GM12878 (cell line): ENCODE measurements around the gene SLC39A11. TPM values are rescaled to one million over a fixed set of nuclear protein-coding genes. Genes with fewer than 3 reads are reported as not detected.

ENCODE experiments used
- ATAC-seq: fragments of 200-7000 bp; cut with Tn5 transposase; 3 replicates; pipeline ENCODE4 v1.9.1; 2020; ENCODE audit warnings: mild to moderate bottlenecking, moderate library complexity
- BruUV-seq: library from RNA; stranded (reverse); fragments of 400-500 nt; replicated peaks from 2 replicates; lab custom pipeline; 2021; lab: Mats Ljungman, UMichigan
- CTCF ChIA-PET: fragments of 300-600 bp; sonication (Branson Sonifier 250); formaldehyde crosslinking; extraction: SDS; loops from one replicate; lab custom pipeline; 2021; ENCODE audit warnings: inconsistent platforms; lab: Yijun Ruan, JAX
- POLR2A ChIA-PET: fragments of 350-600 bp; formaldehyde crosslinking; extraction: SDS; loops from one replicate; lab custom pipeline; 2021; ENCODE audit warnings: inconsistent platforms; lab: Charles Lee
- RAD21 ChIA-PET: fragments of 300-600 bp; sonication (Branson Sonifier 250); formaldehyde crosslinking; loops from one replicate; lab custom pipeline; 2023; ENCODE audit warnings: antibody characterized with exemption; ENCODE audit not compliant: unreplicated experiment; lab: Charles Lee
- SMC1A ChIA-PET: fragments of 300-600 bp; sonication (Branson Sonifier 250); formaldehyde crosslinking; loops from one replicate; lab custom pipeline; 2023; ENCODE audit not compliant: unreplicated experiment, uncharacterized antibody; lab: Charles Lee
- DNase-seq: peaks from one replicate; pipeline ENCODE4 v3.0.0-alpha.2; 2011; ENCODE audit warnings: low read depth, low spot score
- FAIRE-seq: peaks from 3 replicates; lab custom pipeline; 2011; peaks lifted over from hg19 to GRCh38; lab: Jason Lieb, UNC
- H2AFZ ChIP-seq: 2 replicates; pipeline ENCODE4 v1.6.0; 2011; ENCODE audit warnings: low read depth, low read length, control low read depth; ENCODE audit not compliant: control insufficient read depth
- H3K27ac ChIP-seq: 2 replicates; pipeline ENCODE4 v1.5.1; 2011; ENCODE audit warnings: control low read depth; ENCODE audit not compliant: control insufficient read depth, insufficient read depth
- H3K27me3 ChIP-seq, 2 experiments: replicated peaks in 1 of 2; 2 replicates each; pipeline versions ENCODE4 v1.6.0 to v1.6.1; 2011; ENCODE audit warnings: low read length in 1 of 2; ENCODE audit not compliant: control insufficient read depth in 2 of 2, insufficient read depth in 2 of 2
- H3K36me3 ChIP-seq, 2 experiments: 2 replicates each; pipeline ENCODE4 v1.5.1; 2011; ENCODE audit warnings: low read length in 1 of 2; ENCODE audit not compliant: control insufficient read depth in 2 of 2, insufficient read depth in 2 of 2
- H3K4me1 ChIP-seq: 2 replicates; pipeline ENCODE4 v1.6.1; 2011; ENCODE audit warnings: mild to moderate bottlenecking, low read length, moderate library complexity, mixed read lengths; ENCODE audit not compliant: control insufficient read depth, insufficient read depth
- H3K4me2 ChIP-seq: 2 replicates; pipeline ENCODE4 v1.6.0; 2011; ENCODE audit warnings: control low read depth; ENCODE audit not compliant: control insufficient read depth, insufficient read depth
- H3K4me3 ChIP-seq: fragments of 200-600 bp; sonication (generic); 2 replicates; pipeline ENCODE4 v1.5.1; 2016
- H3K79me2 ChIP-seq: 2 replicates; pipeline ENCODE4 v1.6.0; 2011; ENCODE audit warnings: low read length; ENCODE audit not compliant: control insufficient read depth, insufficient read depth
- H3K9ac ChIP-seq: 2 replicates; pipeline ENCODE4 v1.8.0; 2011; ENCODE audit warnings: low read length, control low read depth, mixed read lengths; ENCODE audit not compliant: control insufficient read depth, insufficient read depth
- H3K9me3 ChIP-seq: replicated peaks from 3 replicates; pipeline ENCODE4 v1.5.1; 2011; ENCODE audit warnings: mild to moderate bottlenecking, low read length; ENCODE audit not compliant: control insufficient read depth, insufficient read depth
- H4K20me1 ChIP-seq: 2 replicates; pipeline ENCODE4 v1.6.0; 2011; ENCODE audit not compliant: control insufficient read depth, insufficient read depth
- BCLAF1 ChIP-seq: fragments of 450-650 bp; IDR thresholded peaks from 2 replicates; pipeline ENCODE4 v1.6.1; 2017; ENCODE audit warnings: antibody characterized with exemption, mild to moderate bottlenecking, moderate library complexity
- CHD1 ChIP-seq: IDR thresholded peaks from 2 replicates; pipeline ENCODE4 v1.6.1; 2012; ENCODE audit warnings: low read depth, low read length, improper control_type of control experiment
- HCFC1 ChIP-seq: fragments of 150-350 bp; IDR thresholded peaks from 2 replicates; pipeline ENCODE4 v1.6.1; 2014; ENCODE audit warnings: low read length
- HDAC2 ChIP-seq: fragments of 200-600 bp; sonication (generic); IDR thresholded peaks from 2 replicates; pipeline ENCODE4 v1.6.1; 2017
- IKZF1 ChIP-seq: fragments of 450-650 bp; conservative IDR thresholded peaks from 2 replicates; pipeline ENCODE4 v1.6.1; 2017; ENCODE audit warnings: antibody characterized with exemption, mild to moderate bottlenecking
- IRF3 ChIP-seq: fragments of 450-650 bp; IDR thresholded peaks from 2 replicates; pipeline ENCODE4 v1.6.1; 2014; ENCODE audit warnings: mild to moderate bottlenecking
- MLLT1 ChIP-seq: fragments of 450-650 bp; IDR thresholded peaks from 2 replicates; pipeline ENCODE4 v1.6.1; 2016; ENCODE audit warnings: mild to moderate bottlenecking
- NFXL1 ChIP-seq: fragments of 450-650 bp; IDR thresholded peaks from 2 replicates; pipeline ENCODE4 v1.6.1; 2017; ENCODE audit warnings: antibody characterized with exemption, mild to moderate bottlenecking, borderline replicate concordance
- NRF1 ChIP-seq: conservative IDR thresholded peaks from 2 replicates; pipeline ENCODE4 v1.6.1; 2011; ENCODE audit warnings: mild to moderate bottlenecking, low read depth, low read length, improper control_type of control experiment
- POLR2AphosphoS2 ChIP-seq: IDR thresholded peaks from 2 replicates; pipeline ENCODE4 v1.6.1; 2011; ENCODE audit warnings: low read depth, mild to moderate bottlenecking, low read length, improper control_type of control experiment, moderate library complexity
- TAF1 ChIP-seq: IDR thresholded peaks from 2 replicates; pipeline ENCODE4 v1.6.1; 2011; ENCODE audit warnings: mild to moderate bottlenecking, low read depth, low read length, borderline replicate concordance
- TCF7 ChIP-seq: IDR thresholded peaks from 2 replicates; pipeline ENCODE4 v1.6.1; 2014; ENCODE audit warnings: antibody characterized with exemption, borderline replicate concordance
- ZBTB11 ChIP-seq: fragments of 450-650 bp; formaldehyde crosslinking; IDR thresholded peaks from 2 replicates; pipeline ENCODE4 v1.5.0; 2022; ENCODE audit warnings: mild to moderate bottlenecking, missing genetic modification characterization
- WGBS: methylation state at CpG from one replicate; pipeline ENCODE4 v1.1.6; 2016; ENCODE audit warnings: low lambda C conversion rate; ENCODE audit not compliant: insufficient replicate concordance, insufficient coverage; ENCODE audit errors: missing lambda C conversion rate; 5-methylcytosine and 5-hydroxymethylcytosine counted together
- in situ Hi-C: fragments of 300-500 bp; cut with MboI; formaldehyde crosslinking; loops from 9 replicates; pipeline ENCODE4 v1.14.3; 2018; ENCODE audit warnings: mixed read lengths
- intact Hi-C: fragments of 100-400 bp; cut with micrococcal nuclease; formaldehyde crosslinking; loops from one replicate; pipeline ENCODE4 v1.14.2; 2022; ENCODE audit not compliant: unreplicated experiment
- polyA plus RNA-seq, 11 experiments: library from polyadenylated mRNA; depleted of rRNA in 4 of 11; unstranded in 6 of 11; stranded (reverse) in 5 of 11; fragments of >200 nt; fragmentation: Nextera tagmentation in 4 of 11; fragmentation: Illumina TruSeq in 1 of 11; extraction: Ambion mirVana in 4 of 11; extraction: Trizol in 1 of 11; gene quantifications; 1 replicate in 1 of 11; 2 replicates in 10 of 11; pipeline versions ENCODE4 v1.2.1 to v1.2.3, GENCODE V29; 2011 to 2016; ENCODE audit warnings: inconsistent platforms in 2 of 11, missing spikeins in 2 of 11, low read depth in 1 of 11
- total RNA-seq, 4 experiments: library from RNA; depleted of rRNA in 3 of 4; stranded (reverse); fragments of >200 nt in 3 of 4; fragmentation: Illumina TruSeq in 1 of 4; extraction: Trizol in 1 of 4; gene quantifications; 2 replicates each; pipeline versions ENCODE4 v1.2.1 to v1.2.3, GENCODE V29; 2013 to 2021

SLC39A11 gene
- total and polyA plus RNA-seq, 10 of the 15 experiments (the other 5 are each of a cell fraction or from before 2014, with no cell fraction given) = 8.6 to 23.8 (median 14.0) TPM

- ChIA-PET CTCF (interaction anchor here (1.7 to 2.0 kb wide), 2 partner anchors 10 to 64 kb away, joined by 5 to 7 read pairs; no protein-coding TSS in a partner anchor), SMC1A (interaction anchor here (0.8 to 2.0 kb wide), 4 partner anchors 9 to 203 kb away, joined by 3 to 7 read pairs (median 3); no protein-coding TSS in a partner anchor), RAD21 (no interaction called here), POLR2A (interaction anchor here (1.4 kb wide), 1 partner anchor 10 kb away, joined by 5 read pairs; no protein-coding TSS in a partner anchor)
- BruUV-seq = no TSS peak
- no peak overlapping the region for H3K9ac ChIP-seq
- H3K79me2 ChIP-seq = no peaks in the 10 kb centered on the region
- H3K27ac ChIP-seq = no peak overlapping the region
- no peaks in the 10 kb centered on the region for H3K27me3 ChIP-seq
- no peaks in the 10 kb centered on the region for H3K36me3 ChIP-seq
- in situ Hi-C loops (no loop called here), intact Hi-C loops (no loop called here)
- H2AFZ ChIP-seq = no peak overlapping the region
- DNase-seq (no peak), FAIRE-seq (no peak), ATAC-seq (no peak)
- H3K4me2 ChIP-seq = no peak overlapping the region
- H3K4me1 ChIP-seq = no peaks in the 10 kb centered on the region
- H3K4me3 ChIP-seq = no peak overlapping the region
- 98% methylated on average over 5 of the region's 5 CpGs for WGBS
- H3K9me3 ChIP-seq = no peaks in the 10 kb centered on the region
- H4K20me1 ChIP-seq = no peaks in the 10 kb centered on the region
- no peak for TF ChIP-seq NFXL1
- TF ChIP-seq ZBTB11 (CRISPR knock-in tag) = no peak
- no peak for TF ChIP-seq CHD1
- no peak for TF ChIP-seq HCFC1
- no peak for TF ChIP-seq TAF1
- no peak for TF ChIP-seq HDAC2
- TF ChIP-seq TCF7 = no peak
- TF ChIP-seq MLLT1 = no peak
- no peak for TF ChIP-seq POLR2AphosphoS2
- no peak for TF ChIP-seq IRF3
- TF ChIP-seq IKZF1 = no peak
- TF ChIP-seq BCLAF1 = no peak
- no peak for TF ChIP-seq NRF1
Measured at GRCh38 chr17:72921347-72922054, 171.0 kb downstream of the SLC39A11 start.
